SK-N-SH treated with all-trans-retinoic acid at 6 μM for 48 hours (cell line): ENCODE results near the gene PIH1D1.

Experiments
- ATAC-seq: fragments of 200-7000 bp; cut with Tn5 transposase; 3 replicates; pipeline ENCODE4 v1.9.1; 2020; ENCODE audit warnings: mild to moderate bottlenecking, moderate library complexity
- ARNTL ChIP-seq: fragments of 450-650 bp; formaldehyde crosslinking; IDR thresholded peaks from 2 replicates; pipeline ENCODE4 v1.5.0; 2020; ENCODE audit warnings: low read depth, mild to moderate bottlenecking, moderate library complexity, borderline replicate concordance
- BACH2 ChIP-seq: fragments of 250-450 bp; sonication (Bioruptor Pico); IDR thresholded peaks from 2 replicates; pipeline ENCODE4 v1.9.0; 2021; ENCODE audit warnings: mild to moderate bottlenecking, borderline replicate concordance
- CREB5 ChIP-seq: fragments of 250-450 bp; sonication (Bioruptor Pico); IDR thresholded peaks from 2 replicates; pipeline ENCODE4 v1.5.1; 2020; ENCODE audit warnings: low read depth, mild to moderate bottlenecking, moderate library complexity
- CSDC2 ChIP-seq: fragments of 250-450 bp; sonication (Bioruptor Pico); IDR thresholded peaks from 2 replicates; pipeline ENCODE4 v1.5.0; 2020; ENCODE audit warnings: mild to moderate bottlenecking, moderate library complexity
- CSRNP3 ChIP-seq: fragments of 250-450 bp; sonication (Bioruptor Pico); IDR thresholded peaks from 2 replicates; pipeline ENCODE4 v1.5.1; 2021; ENCODE audit warnings: mild to moderate bottlenecking, moderate library complexity
- ESRRG ChIP-seq: fragments of 250-450 bp; sonication (Bioruptor Pico); IDR thresholded peaks from 2 replicates; pipeline ENCODE4 v1.6.1; 2021; ENCODE audit warnings: mild to moderate bottlenecking
- GLIS3 ChIP-seq: fragments of 250-450 bp; sonication (Bioruptor Pico); IDR thresholded peaks from 2 replicates; pipeline ENCODE4 v1.5.0; 2020; ENCODE audit warnings: mild to moderate bottlenecking, moderate library complexity
- OSR1 ChIP-seq: fragments of 250-450 bp; sonication (Bioruptor Pico); IDR thresholded peaks from 2 replicates; pipeline ENCODE4 v1.8.0; 2022; ENCODE audit warnings: moderate library complexity, mild to moderate bottlenecking, inconsistent platforms
- POU6F1 ChIP-seq: fragments of 250-450 bp; sonication (Bioruptor Pico); IDR thresholded peaks from 2 replicates; pipeline ENCODE4 v1.8.0; 2021; ENCODE audit warnings: low read depth, mild to moderate bottlenecking, moderate library complexity, borderline replicate concordance
- PPARA ChIP-seq: fragments of 250-450 bp; sonication (Bioruptor Pico); IDR thresholded peaks from 2 replicates; pipeline ENCODE4 v1.5.0; 2020; ENCODE audit warnings: mild to moderate bottlenecking, borderline replicate concordance
- SNAI2 ChIP-seq: fragments of 250-450 bp; sonication (Bioruptor Pico); IDR thresholded peaks from 2 replicates; pipeline ENCODE4 v1.5.0; 2020; ENCODE audit warnings: mild to moderate bottlenecking, moderate library complexity
- TCF4 ChIP-seq: fragments of 250-450 bp; sonication (Bioruptor Pico); IDR thresholded peaks from 2 replicates; pipeline ENCODE4 v1.8.0; 2021; ENCODE audit warnings: mild to moderate bottlenecking, moderate library complexity, borderline replicate concordance
- TSHZ2 ChIP-seq: fragments of 250-450 bp; sonication (Bioruptor Pico); IDR thresholded peaks from 2 replicates; pipeline ENCODE4 v1.5.0; 2020; ENCODE audit warnings: mild to moderate bottlenecking, moderate library complexity
- ZC3H10 ChIP-seq: fragments of 250-450 bp; sonication (Bioruptor Pico); IDR thresholded peaks from 2 replicates; pipeline ENCODE4 v1.5.1; 2021; ENCODE audit warnings: mild to moderate bottlenecking, moderate library complexity
- ZFP3 ChIP-seq: fragments of 250-450 bp; sonication (Bioruptor Pico); IDR thresholded peaks from 2 replicates; pipeline ENCODE4 v1.5.0; 2020; ENCODE audit warnings: mild to moderate bottlenecking, moderate library complexity
- ZFP30 ChIP-seq: fragments of 450-650 bp; formaldehyde crosslinking; IDR thresholded peaks from 2 replicates; pipeline ENCODE4 v1.5.0; 2022; ENCODE audit warnings: mild to moderate bottlenecking, moderate library complexity
- ZNF565 ChIP-seq: fragments of 450-650 bp; formaldehyde crosslinking; conservative IDR thresholded peaks from 2 replicates; pipeline ENCODE4 v1.5.0; 2020; ENCODE audit warnings: low read depth, mild to moderate bottlenecking, moderate library complexity
- ZNF70 ChIP-seq: fragments of 450-650 bp; formaldehyde crosslinking; IDR thresholded peaks from 2 replicates; pipeline ENCODE4 v1.5.0; 2020; ENCODE audit warnings: mild to moderate bottlenecking, moderate library complexity
- ZNF8 ChIP-seq: fragments of 450-650 bp; formaldehyde crosslinking; IDR thresholded peaks from 2 replicates; pipeline ENCODE4 v1.5.0; 2020; ENCODE audit warnings: mild to moderate bottlenecking, moderate library complexity
- TF ChIP-seq, protein P1 (sequence below): fragments of 250-450 bp; sonication (Bioruptor Pico); IDR thresholded peaks from 2 replicates; pipeline ENCODE4 v1.8.0; 2020; ENCODE audit warnings: mild to moderate bottlenecking, moderate library complexity, borderline replicate concordance

PIH1D1 gene

DNA sequence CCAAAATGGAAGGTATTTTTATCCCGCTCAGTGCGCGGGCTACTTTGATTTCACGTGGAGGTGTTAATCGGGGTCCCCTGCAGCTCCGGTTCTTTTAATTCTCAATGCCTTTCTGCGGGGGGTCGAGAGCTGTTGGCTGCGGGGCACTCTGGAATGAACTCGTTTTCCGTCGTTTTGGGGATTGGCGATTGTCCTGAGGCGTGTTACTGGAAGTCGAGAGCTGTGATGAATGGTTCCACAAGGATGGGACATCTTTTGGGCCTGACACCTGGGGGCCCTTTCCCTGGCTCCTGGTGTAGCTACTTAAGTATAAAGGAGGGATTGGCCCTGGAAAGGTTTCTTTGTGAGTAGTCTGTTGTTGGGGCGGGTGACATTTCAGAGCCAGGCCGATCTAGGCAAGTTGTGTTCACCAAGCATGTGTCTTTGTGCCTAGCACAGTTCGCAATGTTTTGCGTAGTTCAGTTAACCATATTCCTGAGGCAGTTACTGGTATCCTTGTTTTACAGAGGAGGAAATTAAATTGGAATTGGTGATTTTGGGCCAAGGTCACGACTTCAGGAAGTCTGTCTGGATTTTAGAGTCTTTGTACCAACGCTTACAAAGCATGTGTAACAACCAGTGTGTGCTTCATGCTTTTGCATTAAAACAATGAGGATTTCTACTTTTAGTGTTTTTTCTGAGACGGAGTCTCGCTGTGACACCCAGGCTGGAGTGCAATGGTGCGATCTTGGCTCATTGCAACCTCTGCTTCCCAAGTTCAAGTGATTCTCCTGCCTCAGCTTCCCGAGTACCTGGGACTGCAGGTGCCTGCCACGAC, 36.6 kb upstream of the PIH1D1 start:
- TF ChIP-seq, protein P1, sequence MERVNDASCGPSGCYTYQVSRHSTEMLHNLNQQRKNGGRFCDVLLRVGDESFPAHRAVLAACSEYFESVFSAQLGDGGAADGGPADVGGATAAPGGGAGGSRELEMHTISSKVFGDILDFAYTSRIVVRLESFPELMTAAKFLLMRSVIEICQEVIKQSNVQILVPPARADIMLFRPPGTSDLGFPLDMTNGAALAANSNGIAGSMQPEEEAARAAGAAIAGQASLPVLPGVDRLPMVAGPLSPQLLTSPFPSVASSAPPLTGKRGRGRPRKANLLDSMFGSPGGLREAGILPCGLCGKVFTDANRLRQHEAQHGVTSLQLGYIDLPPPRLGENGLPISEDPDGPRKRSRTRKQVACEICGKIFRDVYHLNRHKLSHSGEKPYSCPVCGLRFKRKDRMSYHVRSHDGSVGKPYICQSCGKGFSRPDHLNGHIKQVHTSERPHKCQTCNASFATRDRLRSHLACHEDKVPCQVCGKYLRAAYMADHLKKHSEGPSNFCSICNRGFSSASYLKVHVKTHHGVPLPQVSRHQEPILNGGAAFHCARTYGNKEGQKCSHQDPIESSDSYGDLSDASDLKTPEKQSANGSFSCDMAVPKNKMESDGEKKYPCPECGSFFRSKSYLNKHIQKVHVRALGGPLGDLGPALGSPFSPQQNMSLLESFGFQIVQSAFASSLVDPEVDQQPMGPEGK (CRISPR knock-in tag) = no peak
- no peak for TF ChIP-seq CSDC2 (CRISPR knock-in tag)
- TF ChIP-seq ZFP3 (CRISPR knock-in tag) = no peak
- no peak for TF ChIP-seq OSR1 (CRISPR knock-in tag)
- TF ChIP-seq ZFP30 = no peak
- no peak for TF ChIP-seq SNAI2 (CRISPR knock-in tag)
- no peak for TF ChIP-seq ZC3H10 (CRISPR knock-in tag)
- TF ChIP-seq POU6F1 = no peak
- TF ChIP-seq CREB5 (CRISPR knock-in tag) = no peak
- TF ChIP-seq TSHZ2 (CRISPR knock-in tag) = no peak
- no peak for TF ChIP-seq ZNF565
- TF ChIP-seq PPARA (CRISPR knock-in tag) = no peak
- TF ChIP-seq GLIS3 (CRISPR knock-in tag) = no peak
- TF ChIP-seq ARNTL (CRISPR knock-in tag) = no peak

DNA sequence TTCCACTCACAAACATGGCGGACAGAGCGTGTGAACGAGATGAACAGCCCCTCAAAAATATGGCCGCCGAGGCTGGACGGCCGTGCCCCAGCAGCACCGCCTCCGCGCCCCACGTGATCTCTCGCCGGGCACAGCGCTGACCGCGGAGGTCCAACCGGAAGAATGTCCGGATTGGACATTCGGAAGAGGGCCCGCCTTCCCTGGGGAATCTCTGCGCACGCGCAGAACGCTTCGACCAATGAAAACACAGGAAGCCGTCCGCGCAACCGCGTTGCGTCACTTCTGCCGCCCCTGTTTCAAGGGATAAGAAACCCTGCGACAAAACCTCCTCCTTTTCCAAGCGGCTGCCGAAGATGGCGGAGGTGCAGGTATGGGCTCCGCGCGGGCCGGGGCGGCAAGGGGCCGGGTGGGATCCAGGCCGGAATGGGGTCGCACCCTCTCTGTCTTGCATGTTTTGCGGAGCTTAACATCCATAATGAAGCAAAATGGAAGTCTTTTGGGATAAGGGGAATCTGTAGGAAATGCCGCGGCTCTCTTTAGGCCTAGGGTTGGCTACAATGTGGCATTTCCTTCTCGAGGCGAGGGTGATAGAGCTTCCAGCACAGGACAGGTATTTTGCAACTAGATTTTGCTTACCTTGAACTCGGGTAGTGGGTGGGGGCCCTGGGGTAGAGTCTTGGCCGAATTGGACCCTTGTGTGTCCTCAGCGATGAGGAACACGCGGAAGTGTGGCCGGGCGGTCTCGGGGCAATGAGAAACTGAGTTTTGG, 35.8 kb upstream of the PIH1D1 start, which contains the start of gene RPL13A:
RPL13A (plus strand) TSS at position 332 of the 769 bp plus-strand sequence; CDS start at position 354, 22 bp downstream.
- ATAC-seq = peak; percentile 95
- no peak for TF ChIP-seq ESRRG
- no peak for TF ChIP-seq ZNF8 (CRISPR knock-in tag)
- TF ChIP-seq TCF4 (CRISPR knock-in tag) = no peak
- TF ChIP-seq ZNF70 (CRISPR knock-in tag) = peak; percentile 80
- TF ChIP-seq CSRNP3 (CRISPR knock-in tag) = peak; percentile 61; the same call in 1 of the 2 replicates
- TF ChIP-seq GLIS3 (CRISPR knock-in tag) = no peak; the same call in 1 of the 2 replicates
- TF ChIP-seq BACH2 (CRISPR knock-in tag) = no peak

More for the DNA sequence above, 36.6 kb upstream of the PIH1D1 start:
- no peak; the same call in 2 of the 3 replicates for ATAC-seq
